H9 (cell line): ENCODE data around the gene ATRNL1. TPM values are rescaled to one million over a fixed set of nuclear protein-coding genes. Genes with fewer than 3 reads are reported as not detected.

ENCODE experiments used
- DNase-seq: peaks from one replicate; pipeline ENCODE4 v3.0.0-alpha.2; 2017
- H2AFZ ChIP-seq: one replicate; pipeline ENCODE4 v1.6.1; 2013; ENCODE audit warnings: mild to moderate bottlenecking, low read length, control low read depth, moderate library complexity
- H2AK5ac ChIP-seq: 2 replicates; pipeline ENCODE4 v1.6.1; 2013; ENCODE audit warnings: low read length, control low read depth, mixed read lengths; ENCODE audit not compliant: insufficient read length
- H2BK120ac ChIP-seq: one replicate; pipeline ENCODE4 v1.6.1; 2013; ENCODE audit warnings: low read depth, mild to moderate bottlenecking, low read length, control low read depth, inconsistent platforms; ENCODE audit not compliant: poor library complexity, severe bottlenecking
- H2BK12ac ChIP-seq: 2 replicates; pipeline ENCODE4 v1.6.1; 2013; ENCODE audit warnings: low read length, control low read depth, mixed read lengths, low read depth; ENCODE audit not compliant: insufficient read length
- H2BK15ac ChIP-seq: 2 replicates; pipeline ENCODE4 v1.6.1; 2013; ENCODE audit warnings: low read depth, low read length, control low read depth
- H2BK20ac ChIP-seq: one replicate; pipeline ENCODE4 v1.6.1; 2013; ENCODE audit warnings: low read depth, mild to moderate bottlenecking, low read length, control low read depth, inconsistent platforms; ENCODE audit not compliant: poor library complexity, severe bottlenecking
- H2BK5ac ChIP-seq: 2 replicates; pipeline ENCODE4 v1.6.1; 2013; ENCODE audit warnings: low read length, control low read depth, mixed read lengths; ENCODE audit not compliant: insufficient read length
- H3K14ac ChIP-seq: 2 replicates; pipeline ENCODE4 v1.6.1; 2013; ENCODE audit warnings: low read length, control low read depth; ENCODE audit not compliant: insufficient read depth
- H3K18ac ChIP-seq: 2 replicates; pipeline ENCODE4 v1.6.1; 2013; ENCODE audit warnings: low read depth, mild to moderate bottlenecking, mixed read lengths, low read length, control low read depth; ENCODE audit not compliant: insufficient read length
- H3K23ac ChIP-seq: 2 replicates; pipeline ENCODE4 v1.6.1; 2013; ENCODE audit warnings: low read length, control low read depth, mixed read lengths, low read depth; ENCODE audit not compliant: insufficient read length
- H3K23me2 ChIP-seq: 2 replicates; pipeline ENCODE4 v1.6.1; 2013; ENCODE audit warnings: low read depth, mild to moderate bottlenecking, mixed read lengths, low read length, control low read depth; ENCODE audit not compliant: insufficient read length, poor library complexity, severe bottlenecking
- H3K27ac ChIP-seq: 2 replicates; pipeline ENCODE4 v1.5.1; 2013; ENCODE audit warnings: low read length, control low read depth, mixed read lengths, low read depth; ENCODE audit not compliant: insufficient read length
- H3K27me3 ChIP-seq: 2 replicates; pipeline ENCODE4 v1.6.1; 2013; ENCODE audit warnings: low read length, control low read depth, inconsistent platforms; ENCODE audit not compliant: insufficient read depth
- H3K4ac ChIP-seq: 2 replicates; pipeline ENCODE4 v1.6.1; 2013; ENCODE audit warnings: low read depth, mild to moderate bottlenecking, control low read depth, inconsistent platforms, low read length, moderate library complexity
- H3K4me1 ChIP-seq: 2 replicates; pipeline ENCODE4 v1.6.1; 2013; ENCODE audit warnings: low read length, control low read depth, inconsistent platforms; ENCODE audit not compliant: insufficient read depth
- H3K4me2 ChIP-seq: 2 replicates; pipeline ENCODE4 v1.6.1; 2013; ENCODE audit warnings: low read length, control low read depth, mixed read lengths; ENCODE audit not compliant: insufficient read length, insufficient read depth
- H3K56ac ChIP-seq: 2 replicates; pipeline ENCODE4 v1.6.1; 2013; ENCODE audit warnings: low read depth, mild to moderate bottlenecking, mixed read lengths, low read length, control low read depth; ENCODE audit not compliant: insufficient read length
- H3K79me1 ChIP-seq: 2 replicates; pipeline ENCODE4 v1.6.1; 2013; ENCODE audit warnings: low read depth, mild to moderate bottlenecking, moderate library complexity, low read length, control low read depth, inconsistent platforms; ENCODE audit not compliant: insufficient read depth, poor library complexity, severe bottlenecking
- H3K79me2 ChIP-seq: 2 replicates; pipeline ENCODE4 v1.6.1; 2013; ENCODE audit warnings: low read length, control low read depth, inconsistent platforms; ENCODE audit not compliant: insufficient read depth
- H3K9ac ChIP-seq: 2 replicates; pipeline ENCODE4 v1.6.1; 2013; ENCODE audit warnings: low read length, control low read depth, mixed read lengths; ENCODE audit not compliant: insufficient read length; ENCODE audit errors: extremely low read depth
- H3K9me3 ChIP-seq: one replicate; pipeline ENCODE4 v1.6.1; 2013; ENCODE audit warnings: low read depth, low read length, inconsistent platforms; ENCODE audit not compliant: control insufficient read depth
- H3T11ph ChIP-seq: one replicate; pipeline ENCODE4 v1.6.1; 2013; ENCODE audit warnings: mild to moderate bottlenecking, low read length, control low read depth, inconsistent platforms
- H4K20me1 ChIP-seq: one replicate; pipeline ENCODE4 v1.6.1; 2013; ENCODE audit not compliant: control insufficient read depth, insufficient read length, insufficient read depth
- H4K5ac ChIP-seq: 2 replicates; pipeline ENCODE4 v1.6.1; 2013; ENCODE audit warnings: low read depth, mild to moderate bottlenecking, mixed read lengths, low read length, control low read depth; ENCODE audit not compliant: insufficient read length
- H4K8ac ChIP-seq: replicated peaks from 2 replicates; pipeline ENCODE4 v1.6.1; 2013; ENCODE audit warnings: low read length, control low read depth, mixed read lengths, low read depth; ENCODE audit not compliant: insufficient read length
- H4K91ac ChIP-seq: 2 replicates; pipeline ENCODE4 v1.6.1; 2013; ENCODE audit warnings: low read depth, mild to moderate bottlenecking, moderate library complexity, mixed read lengths, low read length, control low read depth; ENCODE audit not compliant: insufficient read length
- H3K27ac Mint-ChIP-seq, 3 experiments: 2 replicates in 2 of 3; 3 replicates in 1 of 3; pipeline ENCODE4 v1.8.0; 2020 to 2021; ENCODE audit warnings: mixed read lengths in 3 of 3, mild to moderate bottlenecking in 1 of 3, moderate library complexity in 1 of 3
- H3K27me3 Mint-ChIP-seq: 2 replicates; pipeline ENCODE4 v1.8.0; 2021; ENCODE audit warnings: low read depth, mild to moderate bottlenecking, moderate library complexity, mixed read lengths
- H3K36me3 Mint-ChIP-seq, 3 experiments: 2 replicates in 2 of 3; 3 replicates in 1 of 3; pipeline ENCODE4 v1.8.0; 2020 to 2021; ENCODE audit warnings: low read depth in 3 of 3, mixed read lengths in 3 of 3; ENCODE audit not compliant: insufficient read depth in 1 of 3
- H3K4me1 Mint-ChIP-seq, 2 experiments: 2 replicates each; pipeline ENCODE4 v1.8.0; 2020; ENCODE audit warnings: mixed read lengths in 2 of 2
- H3K4me3 Mint-ChIP-seq, 2 experiments: 2 replicates in 1 of 2; 3 replicates in 1 of 2; pipeline ENCODE4 v1.8.0; 2020 to 2021; ENCODE audit warnings: mild to moderate bottlenecking in 2 of 2, mixed read lengths in 2 of 2, moderate library complexity in 1 of 2
- H3K9me3 Mint-ChIP-seq, 2 experiments: 2 replicates in 1 of 2; 3 replicates in 1 of 2; pipeline ENCODE4 v1.8.0; 2020; ENCODE audit warnings: mild to moderate bottlenecking in 2 of 2, mixed read lengths in 2 of 2, moderate library complexity in 1 of 2
- CTCF ChIP-seq: fragments of 200-600 bp; sonication (generic); conservative IDR thresholded peaks from 3 replicates; pipeline ENCODE4 v1.8.0; 2021; ENCODE audit warnings: antibody characterized with exemption, mild to moderate bottlenecking
- WGBS: extraction: QIAGEN DNeasy Blood & Tissue Kit; methylation state at CpG from one replicate; pipeline ENCODE4 v1.1.7; 2013; ENCODE audit warnings: missing lambda C conversion rate, low lambda C conversion rate, mixed read lengths; ENCODE audit not compliant: insufficient read length; ENCODE audit errors: extremely low coverage; 5-methylcytosine and 5-hydroxymethylcytosine counted together
- total RNA-seq: library from RNA; stranded (reverse); gene quantifications from 2 replicates; pipeline ENCODE4 v1.2.1, GENCODE V29; 2021

Gene ATRNL1
- total RNA-seq, 1 experiment from 2014 or later: 9.2 TPM

- Histone ChIP-seq H2AFZ (no peak overlapping the region), H3K79me2 (no peaks in the 10 kb centered on the region), H4K20me1 (no peaks in the 10 kb centered on the region), H4K8ac (no peak overlapping the region), H2BK120ac (no peak overlapping the region), H3K18ac (no peak overlapping the region), H3K23ac (no peak overlapping the region), H3K4me2 (no peak overlapping the region), H3K14ac (no peak overlapping the region), H2AK5ac (no peak overlapping the region), H4K5ac (no peak overlapping the region), H3K23me2 (no peaks in the 10 kb centered on the region), H3K4me1 (no peaks in the 10 kb centered on the region), H3K9me3 (no peaks in the 10 kb centered on the region), H3K56ac (no peak overlapping the region), H2BK12ac (no peak overlapping the region), H3K27me3 (no peaks in the 10 kb centered on the region), H2BK20ac (no peak overlapping the region), H4K91ac (no peak overlapping the region), H3K4ac (no peak overlapping the region), H3T11ph (no peak overlapping the region), H2BK15ac (no peak overlapping the region), H2BK5ac (no peak overlapping the region), H3K79me1 (no peaks in the 10 kb centered on the region), H3K27ac (no peak overlapping the region), H3K9ac (no peak overlapping the region)
- H3K4me3 Mint-ChIP-seq: no peak overlapping the region
- peaks cover 3 to 8% of the 10 kb centered on the region in 2 experiments; a peak in 2 of 5 replicates for H3K9me3 Mint-ChIP-seq
- WGBS: no CpG with 5 or more reads among the region's 1 CpG
- peaks cover 15 to 17% of the 10 kb centered on the region in 2 experiments for H3K4me1 Mint-ChIP-seq
- TF ChIP-seq CTCF: no peak
- H3K27me3 Mint-ChIP-seq: no peaks in the 10 kb centered on the region; the same call in 1 of the 2 replicates
- no peak for DNase-seq
- no peak overlapping the region for H3K27ac Mint-ChIP-seq
- peaks cover 2 to 10% (median 3%) of the 10 kb centered on the region in 3 experiments; a peak in 5 of 7 replicates for H3K36me3 Mint-ChIP-seq
Observed at GRCh38 chr10:115390607-115391006, 297.4 kb downstream of the ATRNL1 start.
